RCC 7860 (cell line): ENCODE measurements around the gene HMGB3.
"Not testable (repeated sequence)": the region's sequence is repeated elsewhere in the genome, so short reads cannot be mapped to it uniquely, and the experiment has no call there.

Source experiments
- DNase-seq: peaks from one replicate; pipeline ENCODE4 v3.0.0-alpha.2; 2015; ENCODE audit warnings: low spot score
- FAIRE-seq: peaks from 2 replicates; lab custom pipeline; 2012; peaks lifted over from hg19 to GRCh38; lab: Jason Lieb, UNC

Gene HMGB3

GRCh38 chrX:150975655-150976390 is 7.3 kb upstream of the HMGB3 start:
- no peak for DNase-seq
- no peak for FAIRE-seq

GRCh38 chrX:150977411-150978162 is 5.5 kb upstream of the HMGB3 start:
- FAIRE-seq, result no peak
- no peak for DNase-seq

GRCh38 chrX:150980186-150980585 is 2.9 kb upstream of the HMGB3 start:
- FAIRE-seq, result no peak
- no peak for DNase-seq

GRCh38 chrX:150980711-150981110 is 2.4 kb upstream of the HMGB3 start:
- DNase-seq, result no peak
- no peak for FAIRE-seq

GRCh38 chrX:150982235-150982787 is 824 bp upstream of the HMGB3 start:
- DNase-seq (no peak), FAIRE-seq (no peak)

- DNase-seq (no peak), FAIRE-seq (no peak)
Observed at GRCh38 chrX:150983521-150984168, 510 bp downstream of the HMGB3 start.

- DNase-seq (no peak), FAIRE-seq (no peak)
Observed at GRCh38 chrX:150984169-150984824, 1.2 kb downstream of the HMGB3 start.

GRCh38 chrX:150987687-150988086 is 4.6 kb downstream of the HMGB3 start:
- DNase-seq, result not testable (repeated sequence)

GRCh38 chrX:150989420-150989819 is 6.3 kb downstream of the HMGB3 start:
- FAIRE-seq (no peak), DNase-seq (no peak)

More at GRCh38 chrX:150987687-150988086, 4.6 kb downstream of the HMGB3 start:
- not testable (repeated sequence) for FAIRE-seq

- DNase-seq (no peak), FAIRE-seq (no peak)
Observed at GRCh38 chrX:150990910-150991309, 7.8 kb downstream of the HMGB3 start.

GRCh38 chrX:151000861-151001331 is 17.8 kb downstream of the HMGB3 start:
- no peak for DNase-seq
- FAIRE-seq, result no peak

- FAIRE-seq, result no peak
Observed at GRCh38 chrX:151004085-151004484, 20.9 kb downstream of the HMGB3 start.

GRCh38 chrX:151006410-151007109 is 23.4 kb downstream of the HMGB3 start:
- FAIRE-seq (no peak), DNase-seq (no peak)

More at GRCh38 chrX:151004085-151004484, 20.9 kb downstream of the HMGB3 start:
- no peak for DNase-seq

- FAIRE-seq (no peak), DNase-seq (no peak)
Observed at GRCh38 chrX:151009582-151009981, 26.4 kb downstream of the HMGB3 start.

- FAIRE-seq, result no peak
- no peak for DNase-seq
Observed at GRCh38 chrX:151013164-151013743, 30.1 kb downstream of the HMGB3 start.

GRCh38 chrX:151015684-151016083 is 32.5 kb downstream of the HMGB3 start:
- FAIRE-seq, result no peak
- no peak for DNase-seq

- no peak for DNase-seq
- no peak for FAIRE-seq
Observed at GRCh38 chrX:151019856-151020255, 36.7 kb downstream of the HMGB3 start.

GRCh38 chrX:151030845-151031244 is 47.7 kb downstream of the HMGB3 start:
- FAIRE-seq (no peak), DNase-seq (no peak)

GRCh38 chrX:151031391-151031975 is 48.3 kb downstream of the HMGB3 start:
- FAIRE-seq, result no peak
- no peak for DNase-seq
